Body of pancreas (tissue), 4 donors: ENCODE results near the gene CNIH2. TPM values are rescaled to one million over a fixed set of nuclear protein-coding genes. Genes with fewer than 3 reads are reported as not detected.

Experiments
- ATAC-seq: fragments of 150-250 bp; one replicate; pipeline ENCODE4 v1.9.1; 2016
- DNase-seq, 4 donors: peaks; one replicate each; pipeline ENCODE4 v3.0.0-alpha.2; 2019
- H3K27ac ChIP-seq, 4 donors: fragments of 200-600 bp; sonication (generic); 1 replicate in 3 of 4; 2 replicates in 1 of 4; pipeline versions ENCODE4 v1.5.1 to v1.6.1; 2016 to 2019; ENCODE audit warnings: mild to moderate bottlenecking in 1 of 4, mixed read lengths in 1 of 4, moderate library complexity in 1 of 4
- H3K27me3 ChIP-seq, 2 donors: fragments of 200-600 bp; sonication (generic); one replicate each; pipeline ENCODE4 v1.6.0; 2016; ENCODE audit warnings: mild to moderate bottlenecking in 1 of 2
- H3K36me3 ChIP-seq, 2 donors: fragments of 200-600 bp; sonication (generic); replicated peaks in 1 of 2; 2 replicates each; pipeline ENCODE4 v1.5.1; 2016; ENCODE audit warnings: low read depth in 2 of 2; ENCODE audit not compliant: insufficient read depth in 1 of 2
- H3K4me1 ChIP-seq: fragments of 200-600 bp; sonication (generic); one replicate; pipeline ENCODE4 v1.6.0; 2016
- H3K4me3 ChIP-seq, 2 donors: fragments of 200-600 bp; sonication (generic); 1 replicate in 1 of 2; 2 replicates in 1 of 2; pipeline ENCODE4 v1.5.1; 2016 to 2019
- H3K9me3 ChIP-seq, 3 donors: fragments of 200-600 bp; sonication (generic); 1 replicate in 2 of 3; 2 replicates in 1 of 3; pipeline ENCODE4 v1.5.1; 2016
- CTCF ChIP-seq, 7 experiments: fragments of 450-650 bp in 4 of 7; fragments of 200-600 bp in 3 of 7; sonication (generic) in 3 of 7; IDR thresholded peaks; one replicate each; pipeline ENCODE4 v1.5.1; 2016 to 2019; ENCODE audit warnings: antibody characterized with exemption in 7 of 7
- POLR2A ChIP-seq, 3 donors: fragments of 450-650 bp; IDR thresholded peaks; one replicate each; pipeline ENCODE4 v1.6.1; 2016; ENCODE audit warnings: antibody characterized with exemption in 3 of 3, mild to moderate bottlenecking in 2 of 3
- WGBS, 2 donors: methylation state at CpG; one replicate each; pipeline ENCODE4 v1.1.5; 2017; 5-methylcytosine and 5-hydroxymethylcytosine counted together
- intact Hi-C: fragments of 100-400 bp; cut with DNase I; formaldehyde crosslinking; loops from one replicate; pipeline ENCODE4 v1.15.1; 2023
- total RNA-seq, 2 donors: library from RNA; depleted of rRNA; stranded (reverse); fragments of >200 nt; gene quantifications; one replicate each; pipeline ENCODE4 v1.1.0, GENCODE V29; 2016

Gene CNIH2
- total RNA-seq, 2 donors from 2014 or later: 3.6 to 4.6 TPM

GRCh38 chr11:66294626-66295620 is 16.9 kb downstream of the CNIH2 start:
- H3K9me3 ChIP-seq: no peaks in the 10 kb centered on the region
- TF ChIP-seq POLR2A (IDR thresholded peaks at IDR 0.05) (no peak), CTCF (IDR thresholded peaks at IDR 0.05) (no peak)
- H3K36me3 ChIP-seq: no peaks in the 10 kb centered on the region
- WGBS, 2 donors: 81 to 88% methylated on average over 57 to 74 of the region's 123 CpGs
- H3K27ac ChIP-seq: no peak overlapping the region
- H3K27me3 ChIP-seq: no peaks in the 10 kb centered on the region
- DNase-seq: no peak
- H3K4me1 ChIP-seq: peaks cover 21% of the 10 kb centered on the region
- H3K4me3 ChIP-seq: no peak overlapping the region
- no peak for ATAC-seq
- intact Hi-C loops: no loop called here

DNA sequence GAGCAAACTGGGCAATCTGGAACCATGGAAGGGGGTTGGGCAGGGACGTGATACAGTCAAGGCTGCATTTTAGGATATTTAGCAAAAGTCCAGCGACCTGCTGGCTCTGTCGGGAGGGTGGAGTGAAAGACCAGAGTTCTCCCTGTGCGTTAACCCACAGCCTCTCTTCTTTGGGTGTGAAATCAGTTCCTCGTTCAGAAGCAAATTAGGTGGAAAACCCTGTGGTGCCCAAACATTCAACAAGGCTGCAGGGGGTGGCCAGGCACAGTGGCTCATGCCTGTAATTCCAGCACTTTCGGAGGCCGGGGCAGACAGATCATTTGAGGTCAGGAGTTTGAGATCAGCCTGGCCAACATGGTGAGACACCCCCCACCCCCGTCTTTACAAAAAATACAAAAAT is 19.6 kb downstream of the CNIH2 start:
- H3K27ac ChIP-seq: no peak overlapping the region
- no peaks in the 10 kb centered on the region for H3K36me3 ChIP-seq
- ATAC-seq (no peak), DNase-seq (no peak)
- no peak for TF ChIP-seq POLR2A (IDR thresholded peaks at IDR 0.05)
- TF ChIP-seq CTCF (IDR thresholded peaks at IDR 0.05): no peak
- intact Hi-C loops: no loop called here
- no peaks in the 10 kb centered on the region for H3K9me3 ChIP-seq
- WGBS, 2 donors: 52 to 70% methylated on average over 8 of the region's 8 CpGs
- H3K4me1 ChIP-seq: no peaks in the 10 kb centered on the region
- no peak overlapping the region for H3K4me3 ChIP-seq
- no peaks in the 10 kb centered on the region for H3K27me3 ChIP-seq

DNA sequence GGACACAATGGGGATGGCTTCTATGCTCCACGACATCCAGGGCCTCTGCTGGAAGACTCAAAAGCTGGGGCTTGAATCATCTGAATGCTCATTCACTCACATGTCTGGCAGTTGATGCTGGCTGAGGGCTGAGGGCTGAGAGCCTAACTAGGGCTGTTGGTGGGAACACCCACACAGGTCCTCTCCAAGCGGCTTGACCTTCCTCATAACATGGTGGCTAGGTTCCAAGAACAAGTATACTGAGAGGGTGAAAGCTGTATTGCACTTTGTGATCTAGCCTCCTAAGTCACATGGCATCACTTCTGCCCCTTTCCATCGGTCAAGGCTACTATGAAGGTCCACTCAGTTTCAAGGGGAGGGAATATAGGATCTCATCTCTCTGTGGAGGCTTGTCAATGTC is 21.2 kb downstream of the CNIH2 start:
- TF ChIP-seq CTCF (IDR thresholded peaks at IDR 0.05): no peak
- no peak for TF ChIP-seq POLR2A (IDR thresholded peaks at IDR 0.05)
- H3K4me3 ChIP-seq: no peak overlapping the region
- H3K36me3 ChIP-seq: no peaks in the 10 kb centered on the region
- H3K9me3 ChIP-seq: no peaks in the 10 kb centered on the region
- no peak for ATAC-seq
- no peaks in the 10 kb centered on the region for H3K4me1 ChIP-seq
- H3K27me3 ChIP-seq: no peaks in the 10 kb centered on the region
- no peak for DNase-seq
- WGBS, 2 donors: 50 to 64% methylated on average over 2 to 3 of the region's 3 CpGs
- intact Hi-C loops: no loop called here
- H3K27ac ChIP-seq: no peak overlapping the region

DNA sequence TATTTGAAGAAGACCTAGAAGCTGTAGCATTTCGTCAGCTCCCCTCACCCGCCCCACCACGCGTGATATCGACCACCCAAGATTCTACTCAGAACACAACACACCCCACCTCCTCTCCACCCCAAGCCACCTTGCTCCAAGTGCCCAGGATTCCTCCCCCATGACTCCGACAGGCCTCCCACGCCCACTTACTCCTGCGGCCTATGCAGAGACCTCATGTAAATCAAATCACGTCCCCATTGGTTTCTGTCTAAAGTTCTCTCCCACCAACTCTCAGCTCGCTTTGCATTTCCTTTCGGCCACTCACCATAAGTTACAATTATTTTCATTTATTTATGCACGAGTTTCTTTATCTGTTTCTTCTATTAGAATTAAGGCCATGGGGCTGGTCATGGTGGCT is 24.7 kb downstream of the CNIH2 start:
- H3K27me3 ChIP-seq: no peaks in the 10 kb centered on the region
- TF ChIP-seq CTCF (IDR thresholded peaks at IDR 0.05) (no peak), POLR2A (IDR thresholded peaks at IDR 0.05) (no peak)
- H3K4me3 ChIP-seq: no peak overlapping the region
- no peaks in the 10 kb centered on the region for H3K36me3 ChIP-seq
- H3K9me3 ChIP-seq: no peaks in the 10 kb centered on the region
- H3K27ac ChIP-seq: no peak overlapping the region
- intact Hi-C loops: no loop called here
- H3K4me1 ChIP-seq: no peaks in the 10 kb centered on the region
- 75 to 84% methylated on average over 12 of the region's 12 CpGs for WGBS, 2 donors
- DNase-seq (no peak), ATAC-seq (no peak)
